ENCODE data around the gene HINFP.
"Not testable (repeated sequence)": the region's sequence is repeated elsewhere in the genome, so short reads cannot be mapped to it uniquely, and the experiment has no call there.

The HINFP gene

GRCh38 chr11:119173453-119173852 lies 52.1 kb downstream of the HINFP start:
- H3K27ac ChIP-seq, result no peak overlapping the region
- no peak overlapping the region for H3K4me3 ChIP-seq

DNA sequence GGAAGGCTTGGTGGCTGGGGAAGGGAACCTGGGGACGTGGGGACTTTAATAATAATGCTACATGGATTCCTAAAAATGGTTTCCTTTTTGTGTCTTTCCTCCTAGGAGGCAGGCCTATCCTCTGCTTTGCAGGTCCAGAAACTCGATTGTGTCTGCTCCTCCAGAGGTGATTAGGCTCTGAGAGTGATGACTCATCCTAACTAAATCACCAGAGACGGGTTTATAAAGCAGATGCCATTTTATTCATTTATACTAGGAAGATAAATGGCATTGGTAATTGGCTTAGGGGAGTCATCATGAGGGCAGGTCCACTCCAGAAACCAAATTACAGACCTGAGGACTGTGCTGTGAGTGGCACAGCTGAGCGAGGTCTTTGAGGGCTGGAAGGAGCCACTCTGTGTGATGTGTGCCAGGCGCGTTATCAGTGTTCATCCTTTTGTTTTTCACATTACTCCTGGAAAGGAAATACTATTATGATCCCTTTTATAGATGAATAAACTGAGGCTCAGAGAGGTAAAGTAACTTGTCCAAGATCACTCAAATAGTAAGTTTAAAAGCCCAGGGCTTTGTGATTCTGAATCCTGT lies 54.2 kb downstream of the HINFP start:
- Histone ChIP-seq H3K27ac (no peak overlapping the region), H3K4me3 (no peak overlapping the region)

DNA sequence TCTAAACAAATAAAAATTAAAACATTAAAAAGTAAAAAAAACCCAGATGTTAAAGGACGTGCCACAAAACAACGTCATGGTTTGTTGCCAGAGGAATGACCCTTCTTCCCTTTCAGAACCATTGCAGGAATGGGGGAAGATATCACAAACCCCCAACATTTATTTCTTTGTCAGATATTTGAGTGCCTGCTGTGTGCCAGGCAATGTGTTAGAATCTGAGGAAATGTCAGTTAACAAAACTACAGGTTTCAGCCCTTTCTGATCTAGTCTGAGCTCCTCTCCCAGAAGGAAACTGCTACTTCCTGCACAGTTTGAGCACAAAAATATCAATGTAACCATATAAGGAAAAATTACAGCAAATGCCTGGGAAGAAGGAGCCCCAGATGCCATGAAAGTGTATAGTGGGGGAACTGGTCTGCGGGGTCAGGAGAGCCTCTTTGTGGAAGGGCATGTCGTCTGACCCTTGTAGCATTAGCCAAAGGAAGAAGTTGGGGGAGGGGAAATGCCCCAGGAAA lies 56.8 kb downstream of the HINFP start:
- Histone ChIP-seq H3K4me3 (no peak overlapping the region), H3K27ac (peak overlapping the region in 1 of 21 experiments; percentile 45)

DNA sequence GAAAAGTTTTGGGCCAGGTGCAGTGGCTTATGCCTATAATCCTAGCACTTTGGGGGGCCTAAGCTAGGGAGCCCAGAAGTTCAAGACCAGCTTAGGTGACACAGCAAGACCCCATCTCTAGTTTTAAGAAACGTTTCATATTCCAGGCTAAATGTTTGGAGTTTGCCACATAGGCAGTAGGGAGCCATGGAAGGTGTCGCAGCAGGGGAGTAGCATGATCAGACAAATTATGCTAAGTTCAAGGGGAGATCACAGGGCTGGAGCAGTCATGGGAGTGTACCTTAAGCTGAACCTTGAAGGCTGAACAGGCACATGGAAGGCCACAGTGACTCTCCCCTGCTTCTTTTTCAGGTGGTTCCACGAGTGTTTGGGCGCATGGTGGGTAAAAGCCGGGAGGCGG lies 58.0 kb downstream of the HINFP start:
- Histone ChIP-seq H3K27ac (no peak overlapping the region), H3K4me3 (no peak overlapping the region)

GRCh38 chr11:119179983-119180382 lies 58.6 kb downstream of the HINFP start:
- Histone ChIP-seq H3K4me3 (no peak overlapping the region), H3K27ac (no peak overlapping the region)

DNA sequence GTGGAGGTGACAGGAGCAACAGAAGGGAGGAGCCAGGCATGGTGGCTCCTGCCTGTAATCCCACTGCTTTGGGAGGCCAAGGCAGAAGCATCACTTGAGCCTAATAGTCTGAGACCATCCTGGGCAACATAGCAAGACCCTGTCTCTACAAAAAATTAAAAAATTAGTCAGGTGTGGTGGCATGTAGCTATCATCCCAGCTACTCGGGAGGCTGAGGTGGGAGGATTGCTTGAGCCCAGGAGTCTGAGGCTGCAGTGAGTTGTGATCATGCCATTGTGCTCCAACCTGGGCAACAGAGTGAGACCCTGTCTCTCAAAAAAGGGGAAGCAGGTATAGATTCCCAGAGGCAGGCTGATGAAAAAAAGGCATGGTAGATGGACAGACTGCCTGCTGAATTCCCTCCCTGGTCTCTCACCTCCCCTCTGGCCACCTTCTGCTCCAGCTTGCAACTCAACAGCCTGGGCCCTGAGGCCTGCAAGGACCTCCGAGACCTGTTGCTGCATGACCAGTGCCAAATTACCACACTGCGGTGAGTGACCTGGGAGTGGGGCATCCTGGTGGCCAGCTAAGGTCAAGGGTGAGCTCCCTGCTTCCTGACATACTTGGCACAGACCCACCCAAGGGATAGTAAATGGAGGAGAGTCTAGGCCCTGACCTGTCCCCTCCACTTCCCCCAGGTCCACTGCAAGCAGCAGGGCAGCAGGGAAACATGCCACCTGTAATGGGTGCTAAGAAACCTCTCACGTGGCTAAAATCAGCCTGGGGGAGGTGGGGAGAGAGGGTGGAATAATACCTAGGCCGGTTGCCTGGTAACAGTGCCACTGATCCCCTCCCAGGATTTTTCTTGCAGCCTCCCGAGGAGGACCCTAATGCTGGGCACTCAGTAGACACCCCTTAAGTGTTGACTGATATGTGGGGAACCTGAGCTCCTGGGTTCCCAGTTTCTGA lies 59.6 kb downstream of the HINFP start:
- Histone ChIP-seq H3K4me3 (no peak overlapping the region), H3K27ac (no peak overlapping the region)

GRCh38 chr11:119181677-119182412 lies 60.5 kb downstream of the HINFP start:
- no peak overlapping the region for H3K27ac ChIP-seq
- no peak overlapping the region for H3K4me3 ChIP-seq

- not testable (repeated sequence) for H3K27ac ChIP-seq, H3K4me3 ChIP-seq
Observed at GRCh38 chr11:119184399-119184798, 63.0 kb downstream of the HINFP start.
